Left lobe of liver (tissue), 2 donors: ENCODE results near the gene SH2B2. TPM values are rescaled to one million over a fixed set of nuclear protein-coding genes. Genes with fewer than 3 reads are reported as not detected.
A peak's percentile ranks its signal among the peaks of the same experiment; 100 is the strongest.
"Not testable (repeated sequence)": the region's sequence is repeated elsewhere in the genome, so short reads cannot be mapped to it uniquely, and the experiment has no call there.

ENCODE experiments used
- ATAC-seq: fragments of 200-7000 bp; cut with Tn5 transposase; one replicate; pipeline ENCODE4 v1.9.1; 2020; ENCODE audit warnings: mild to moderate bottlenecking, moderate library complexity
- DNase-seq: peaks from one replicate; pipeline ENCODE4 v3.0.0-alpha.2; 2020; ENCODE audit warnings: low spot score
- total RNA-seq: library from RNA; stranded (reverse); gene quantifications from one replicate; pipeline ENCODE4 v1.2.1, GENCODE V29; 2021
- donor health status: DM: no; HTN: no; CAD: no; lungs with moderate emphysema.
- donor health status: DM: no; HTN: yes; CAD: no.

SH2B2 gene
- total RNA-seq, 1 donor from 2014 or later, result 3.0 TPM

DNA sequence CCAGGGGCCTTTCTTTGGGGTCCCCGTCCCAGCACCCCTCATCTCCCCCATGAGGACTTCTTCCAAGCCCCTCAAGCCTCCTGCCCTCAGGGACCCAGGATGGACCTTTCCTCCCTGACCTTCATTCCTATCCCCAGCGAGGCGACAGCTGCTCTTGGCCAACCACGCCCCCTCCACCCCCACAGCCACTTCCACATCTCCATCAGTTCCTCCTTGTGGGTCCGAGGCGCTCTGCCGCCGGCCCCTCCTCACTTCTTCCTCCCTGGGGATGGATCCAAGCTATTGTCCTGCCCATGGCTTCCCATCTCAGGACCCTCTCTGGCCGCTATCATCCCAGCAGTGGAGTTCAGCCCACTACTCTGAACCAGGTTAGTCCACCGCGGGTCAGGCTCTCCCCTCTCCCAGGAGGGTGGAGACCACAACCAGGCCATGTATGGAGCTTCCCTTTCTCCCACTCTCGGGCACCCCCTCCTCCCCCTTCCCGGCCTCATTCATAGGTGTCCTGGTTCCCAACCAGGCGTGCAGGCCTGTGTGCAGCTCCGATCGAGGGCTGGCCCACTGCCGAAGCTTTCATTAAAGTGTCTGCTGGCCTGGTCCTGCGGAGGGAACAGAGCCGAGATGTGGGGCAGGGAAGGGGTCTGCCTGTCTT lies 1.7 kb upstream of the SH2B2 start:
- ATAC-seq, result no peak
- peak; percentile 54 for DNase-seq

DNA sequence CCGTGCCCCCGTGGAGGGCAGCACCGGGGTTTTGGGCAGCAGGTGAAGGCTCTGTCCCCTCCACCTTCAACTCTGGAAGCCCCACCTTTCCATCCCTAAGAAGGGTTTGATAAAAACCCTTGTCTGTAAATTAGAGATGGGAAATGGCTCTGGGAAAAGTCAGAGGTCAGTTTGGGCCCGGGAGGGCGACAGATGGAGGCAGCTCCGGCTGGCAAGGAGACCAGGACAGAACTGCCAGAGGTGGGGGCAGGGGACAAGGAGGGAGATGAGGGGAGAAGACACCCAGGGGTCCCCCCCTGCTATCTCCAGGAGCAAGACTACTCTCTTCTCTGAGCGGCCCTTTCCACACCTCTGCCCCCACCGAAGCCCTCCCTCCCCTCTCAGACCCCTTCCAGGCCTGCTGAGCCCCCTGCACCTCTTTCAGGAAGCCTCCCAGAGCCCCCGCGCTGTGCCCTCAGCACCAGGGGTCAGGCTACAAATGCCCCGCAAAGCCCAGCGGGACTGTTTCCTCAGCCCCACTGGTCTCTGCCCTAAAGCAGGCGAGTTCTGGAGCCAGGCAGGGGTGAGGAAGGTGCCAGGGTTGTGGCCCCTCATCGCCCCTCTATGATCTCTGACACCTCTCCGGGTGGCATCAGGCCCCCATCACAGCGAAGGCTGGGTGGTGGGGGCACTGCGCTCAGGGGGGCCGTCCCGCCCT lies 980 bp upstream of the SH2B2 start:
- ATAC-seq (no peak), DNase-seq (no peak)

DNA sequence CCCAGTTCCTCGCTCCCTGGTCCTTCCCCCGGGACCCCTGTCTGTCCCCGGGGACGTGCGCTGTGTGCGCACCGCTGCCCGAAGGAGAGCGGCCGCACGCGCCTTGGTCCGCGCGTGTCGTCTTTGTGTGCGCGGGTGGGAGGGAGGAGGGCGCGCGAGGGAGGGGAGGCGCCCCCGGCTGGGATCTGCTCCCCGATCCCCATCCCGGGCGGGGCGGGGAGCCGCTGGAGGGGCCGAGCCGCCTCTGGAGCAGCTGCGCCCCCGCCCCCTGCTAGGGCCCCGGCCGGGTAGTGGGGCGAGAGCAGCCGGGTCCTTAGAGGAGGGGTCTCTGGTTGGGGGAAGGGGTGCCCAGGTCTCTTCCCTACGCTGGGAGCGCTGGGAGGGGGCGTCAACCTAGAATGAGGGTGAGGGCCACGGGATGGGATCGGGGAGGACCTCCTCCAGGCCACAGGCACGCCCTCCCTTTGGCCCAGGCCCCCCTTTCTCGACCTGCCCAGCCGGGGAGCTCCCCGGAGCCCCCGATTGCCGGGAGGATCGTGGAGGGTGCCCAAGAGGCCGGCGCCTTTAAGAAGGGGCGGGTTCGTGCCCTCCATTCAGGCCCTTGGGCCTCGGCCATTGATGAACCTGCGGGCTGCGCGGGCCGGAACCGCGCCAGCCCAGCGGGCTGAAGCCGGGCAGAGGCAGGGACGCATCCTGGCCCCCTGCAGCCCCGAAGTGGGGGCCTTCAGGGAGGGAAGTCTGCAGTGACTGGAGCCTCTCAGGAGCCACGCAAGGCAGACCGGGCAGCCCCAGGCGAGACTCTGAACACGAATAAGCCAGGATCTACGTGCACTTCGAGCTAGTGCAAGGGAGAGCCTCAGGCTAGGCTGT lies 678 bp downstream of the SH2B2 start:
- DNase-seq, result peak; percentile 66
- peak; percentile 76 for ATAC-seq

DNA sequence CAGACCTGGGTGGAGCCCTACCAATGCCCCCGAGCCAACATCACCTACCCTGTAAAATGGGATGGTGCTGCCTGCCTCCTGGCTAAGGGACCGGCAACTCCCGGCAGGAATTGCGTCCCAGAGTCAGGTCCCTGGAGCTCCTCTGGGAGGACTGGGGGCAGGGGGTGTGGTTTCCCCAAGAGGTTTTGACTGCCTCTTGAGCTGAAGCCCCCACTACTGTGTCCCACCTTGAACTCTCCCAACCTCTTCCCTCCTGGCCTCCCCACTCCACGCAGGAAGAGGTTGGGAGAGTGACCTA lies 1.3 kb downstream of the SH2B2 start:
- no peak for DNase-seq
- no peak for ATAC-seq

DNA sequence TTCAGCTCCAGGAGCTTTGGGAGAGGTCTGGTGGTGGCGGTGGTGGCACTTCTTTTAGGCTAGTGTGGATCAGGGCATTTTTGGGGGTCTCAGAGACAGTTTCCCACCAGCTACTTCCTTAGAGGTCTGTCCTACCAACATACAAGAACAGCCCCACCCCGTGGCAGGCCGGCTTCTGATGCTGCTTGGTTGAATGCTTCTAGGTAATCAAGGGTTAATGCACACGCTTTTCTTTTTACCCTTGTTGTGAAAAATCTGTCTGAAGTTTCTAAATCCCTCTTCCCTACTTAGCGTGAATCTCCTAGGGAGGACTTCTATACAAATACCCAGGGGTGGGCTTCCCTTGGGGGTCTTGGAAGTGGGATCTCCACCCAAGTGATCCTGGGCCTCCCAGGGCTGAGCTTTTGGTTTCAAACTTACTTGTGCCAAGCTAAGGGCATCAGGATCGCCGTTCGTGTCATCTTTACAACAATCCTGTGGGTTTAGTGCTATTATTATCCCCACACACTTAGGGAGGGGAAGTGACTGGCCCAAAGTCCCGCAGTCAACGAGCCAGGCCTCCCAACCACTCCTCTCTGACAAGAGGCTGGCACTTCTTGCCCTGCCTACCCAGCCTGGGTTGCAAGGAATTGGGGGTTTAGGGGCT lies 1.7 kb downstream of the SH2B2 start:
- DNase-seq (no peak), ATAC-seq (no peak)

DNA sequence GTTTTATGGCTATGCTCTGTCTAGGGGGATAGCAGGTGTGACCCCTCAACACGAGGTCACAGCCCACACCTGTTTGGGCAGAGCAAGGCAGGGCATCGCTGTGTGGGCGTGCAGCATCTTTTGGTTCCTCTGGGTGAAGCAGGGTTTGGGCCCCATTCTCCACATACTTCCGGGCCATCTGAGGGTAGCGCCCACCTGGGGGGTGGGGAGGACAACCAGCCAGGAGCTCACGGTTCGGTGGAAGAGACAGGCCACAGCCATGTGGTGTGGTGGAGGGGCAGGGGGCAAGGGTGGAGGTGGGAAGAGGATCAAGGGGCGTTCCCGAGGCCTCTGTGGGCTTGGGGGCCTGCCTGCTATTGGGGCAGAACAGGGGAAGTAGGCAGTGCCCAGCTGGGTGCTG lies 2.4 kb downstream of the SH2B2 start:
- no peak for DNase-seq
- no peak for ATAC-seq

DNA sequence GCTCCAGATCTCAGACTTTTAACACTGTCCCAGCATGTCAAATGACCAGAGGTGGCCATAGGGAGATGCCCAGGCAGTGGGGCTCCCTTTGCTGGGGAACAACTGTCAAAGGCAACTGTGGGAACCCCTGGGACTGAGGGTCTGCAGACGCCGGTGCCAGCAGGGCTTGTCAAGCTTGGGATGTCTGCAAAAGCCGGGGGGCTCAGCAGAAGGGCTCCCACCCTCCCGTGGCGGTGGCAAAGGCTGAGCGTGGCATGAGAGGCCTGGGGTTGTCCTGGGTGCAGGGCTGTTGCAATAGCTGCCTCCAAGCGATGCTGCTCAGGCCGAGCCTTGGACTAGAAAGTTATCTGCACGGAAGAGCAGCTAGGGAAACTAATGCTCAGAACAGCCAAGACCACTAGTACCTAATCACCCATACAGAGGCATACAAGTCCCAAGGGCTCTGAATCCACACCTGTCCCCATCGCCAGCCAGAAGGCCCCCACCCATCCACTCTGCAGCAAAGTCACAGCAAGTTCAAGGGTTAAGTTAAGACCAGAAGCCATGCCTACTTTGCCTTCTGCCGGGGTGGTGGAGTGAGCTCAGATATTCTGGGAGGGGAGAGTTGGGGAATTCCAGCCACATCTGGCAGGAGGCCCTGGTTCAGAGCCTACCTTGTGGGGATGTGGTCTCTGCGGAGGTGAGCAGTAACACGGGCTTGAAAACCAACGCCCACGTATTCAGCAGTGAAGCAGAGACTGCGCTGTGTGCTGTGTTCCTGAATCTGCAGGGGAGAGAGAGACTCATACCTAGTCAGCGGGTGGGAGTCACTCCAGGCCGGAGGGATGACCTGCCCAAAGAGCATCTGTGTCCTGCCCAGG lies 4.6 kb downstream of the SH2B2 start:
- DNase-seq (no peak), ATAC-seq (no peak)

DNA sequence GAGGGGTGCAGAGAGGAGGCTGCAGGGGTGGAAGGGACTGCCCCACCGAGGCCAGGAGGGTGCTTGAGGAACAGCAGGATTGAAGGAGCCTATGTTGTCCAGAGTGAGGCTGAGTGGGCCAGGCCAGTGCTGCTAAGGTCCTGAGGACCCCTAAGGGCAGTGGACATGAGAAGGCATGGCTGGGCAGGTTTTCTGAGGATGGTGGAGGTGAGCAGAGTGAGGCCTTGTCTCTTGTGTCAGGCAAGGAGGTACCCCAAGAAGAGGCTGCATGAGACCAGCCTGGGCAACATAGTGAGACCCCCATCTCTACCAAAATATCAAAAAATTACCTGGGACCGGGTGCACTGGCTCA lies 5.2 kb downstream of the SH2B2 start:
- ATAC-seq, result no peak

DNA sequence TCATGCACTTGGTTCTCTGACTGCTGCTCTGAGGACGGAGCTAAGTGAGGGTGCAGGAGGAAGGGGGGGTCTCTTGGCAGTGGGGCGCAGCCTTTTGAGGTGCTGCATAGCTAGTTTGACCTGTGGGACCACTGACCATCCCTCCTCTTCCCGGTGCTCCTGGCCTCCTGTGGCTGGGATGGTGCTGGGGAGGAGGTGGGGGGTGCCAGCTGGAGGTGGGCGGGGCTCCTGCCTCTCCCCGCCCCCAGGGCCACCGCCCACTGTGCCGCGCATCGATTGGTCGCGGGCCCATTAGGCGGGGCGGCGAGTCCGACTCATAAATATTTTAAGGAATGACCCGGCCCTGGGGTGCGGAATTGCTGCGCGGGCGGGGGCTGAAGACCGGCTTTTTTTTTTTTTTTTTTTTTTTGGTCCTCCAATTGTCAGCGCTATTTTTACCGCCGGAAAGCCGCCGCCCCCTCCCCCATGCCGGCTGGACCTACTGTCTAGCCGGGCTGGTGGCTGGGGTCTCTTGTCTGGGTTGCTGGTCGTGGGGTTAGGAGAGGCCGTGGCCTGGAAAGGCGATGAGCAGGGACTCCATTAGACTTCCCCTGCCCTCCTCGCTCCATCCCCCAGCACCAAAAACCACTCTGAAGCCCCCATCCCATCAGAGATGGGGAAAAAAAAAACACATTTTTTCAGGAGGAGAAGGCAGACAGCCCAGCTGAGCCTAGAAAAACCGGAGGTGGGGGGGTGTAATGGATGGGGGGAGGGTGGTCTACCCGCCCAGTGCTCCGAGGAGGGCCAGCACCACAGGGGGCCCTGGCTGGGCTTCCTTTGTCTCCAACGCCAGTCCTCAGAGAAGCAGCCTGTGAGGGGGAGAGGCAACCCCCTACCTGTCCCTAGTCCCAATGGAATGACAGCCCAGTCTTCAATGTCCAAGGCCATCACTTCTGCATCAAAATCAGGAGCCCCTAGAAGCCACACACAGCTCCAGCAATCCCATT lies 6.4 kb downstream of the SH2B2 start:
- DNase-seq, result no peak

More for the DNA sequence above, 5.2 kb downstream of the SH2B2 start:
- no peak for DNase-seq

DNA sequence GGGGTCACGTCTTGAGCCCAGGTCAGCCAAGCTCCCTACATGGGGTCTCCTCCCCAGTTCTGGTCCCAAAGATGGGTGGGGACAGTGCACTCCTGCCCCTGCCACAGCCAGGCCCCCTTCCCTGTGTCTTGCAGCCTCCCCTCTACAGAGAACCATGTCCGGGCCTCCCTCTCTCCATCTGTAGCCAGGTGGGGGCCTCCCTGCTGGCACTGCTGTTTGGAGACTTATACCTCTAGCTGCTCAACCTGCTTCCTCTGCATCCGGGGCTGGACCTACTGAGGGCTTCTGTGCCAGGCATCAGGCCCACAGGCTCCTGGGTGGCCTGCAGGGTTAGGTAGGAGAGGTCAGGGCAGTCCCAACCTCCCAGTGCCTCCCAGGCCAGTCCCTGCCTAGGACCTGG lies 7.9 kb downstream of the SH2B2 start:
- no peak for DNase-seq
- no peak for ATAC-seq

More for the DNA sequence above, 6.4 kb downstream of the SH2B2 start:
- ATAC-seq, result no peak

DNA sequence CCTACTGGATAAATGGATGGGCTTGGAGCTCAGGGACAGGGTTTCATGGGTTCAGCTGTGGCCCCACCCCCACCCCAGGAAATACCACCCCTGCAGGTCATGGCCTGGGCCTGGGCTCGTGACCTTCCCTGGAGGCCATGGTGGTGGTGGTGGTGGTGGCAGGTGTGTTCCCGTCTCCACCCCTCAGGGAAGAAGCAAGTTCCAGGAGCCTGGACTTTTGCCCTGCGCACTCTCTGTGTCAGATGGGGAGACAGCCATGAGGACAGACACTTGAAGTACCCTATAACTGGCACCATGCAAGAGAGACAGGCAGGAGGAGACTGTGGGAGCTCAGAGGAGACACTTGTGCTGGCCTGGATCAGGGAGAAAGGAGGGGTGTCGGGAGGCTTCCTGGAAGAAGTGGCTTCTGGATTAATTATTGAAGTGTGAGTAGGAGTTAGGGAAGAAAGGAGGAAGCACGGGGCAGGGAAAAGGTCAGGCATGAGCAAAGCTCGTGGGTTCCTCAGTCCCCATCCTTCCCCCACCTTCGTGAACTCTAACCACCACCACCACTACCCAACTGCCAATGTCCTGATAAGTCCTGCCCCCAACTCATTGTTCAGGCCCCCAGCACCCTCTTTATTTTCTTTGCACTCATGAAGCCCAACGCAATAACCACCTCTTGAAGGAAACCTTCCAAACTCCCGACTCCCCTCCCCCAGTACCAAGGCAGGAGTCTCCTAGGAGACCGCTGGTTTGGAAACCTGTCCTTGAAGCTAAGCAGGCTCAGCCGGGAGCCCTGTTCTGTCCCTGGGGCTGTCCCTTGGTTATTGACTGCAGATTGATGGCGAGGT lies 8.9 kb downstream of the SH2B2 start:
- DNase-seq, result no peak

DNA sequence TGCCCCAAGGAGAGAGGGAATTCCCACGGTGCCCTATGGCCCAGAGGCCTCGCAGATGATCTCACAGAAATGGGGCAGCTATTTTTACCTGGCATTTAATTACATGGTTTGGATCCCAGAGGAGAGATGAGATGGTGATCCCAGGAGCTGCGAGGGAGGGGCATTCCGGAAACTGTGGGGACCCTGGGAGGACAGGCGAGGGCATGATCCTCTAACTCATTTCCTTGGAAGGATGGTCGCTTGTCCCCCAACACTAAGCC lies 9.4 kb downstream of the SH2B2 start:
- no peak for DNase-seq

More for the DNA sequence above, 8.9 kb downstream of the SH2B2 start:
- ATAC-seq, result no peak

DNA sequence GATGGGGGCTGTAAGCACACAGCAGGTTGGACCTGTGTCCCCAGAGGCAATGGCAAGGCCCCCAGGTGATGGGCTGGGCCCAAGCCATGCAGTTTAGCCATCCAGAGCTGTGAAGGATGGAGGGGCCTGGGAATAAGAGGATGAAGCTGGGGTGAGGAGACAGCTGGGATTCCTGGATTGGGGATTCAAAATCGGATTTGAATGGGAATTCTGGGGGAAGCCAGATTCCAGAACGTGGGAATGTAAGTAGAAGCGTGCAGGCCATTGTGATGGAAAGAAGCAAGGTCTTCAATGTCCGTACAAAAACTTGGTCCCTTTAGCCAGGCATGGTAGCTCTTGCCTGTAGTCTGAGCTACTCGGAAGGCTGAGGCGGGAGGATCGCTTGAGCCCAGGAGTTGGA lies 9.8 kb downstream of the SH2B2 start:
- no peak for ATAC-seq

More for the DNA sequence above, 9.4 kb downstream of the SH2B2 start:
- ATAC-seq, result no peak

DNA sequence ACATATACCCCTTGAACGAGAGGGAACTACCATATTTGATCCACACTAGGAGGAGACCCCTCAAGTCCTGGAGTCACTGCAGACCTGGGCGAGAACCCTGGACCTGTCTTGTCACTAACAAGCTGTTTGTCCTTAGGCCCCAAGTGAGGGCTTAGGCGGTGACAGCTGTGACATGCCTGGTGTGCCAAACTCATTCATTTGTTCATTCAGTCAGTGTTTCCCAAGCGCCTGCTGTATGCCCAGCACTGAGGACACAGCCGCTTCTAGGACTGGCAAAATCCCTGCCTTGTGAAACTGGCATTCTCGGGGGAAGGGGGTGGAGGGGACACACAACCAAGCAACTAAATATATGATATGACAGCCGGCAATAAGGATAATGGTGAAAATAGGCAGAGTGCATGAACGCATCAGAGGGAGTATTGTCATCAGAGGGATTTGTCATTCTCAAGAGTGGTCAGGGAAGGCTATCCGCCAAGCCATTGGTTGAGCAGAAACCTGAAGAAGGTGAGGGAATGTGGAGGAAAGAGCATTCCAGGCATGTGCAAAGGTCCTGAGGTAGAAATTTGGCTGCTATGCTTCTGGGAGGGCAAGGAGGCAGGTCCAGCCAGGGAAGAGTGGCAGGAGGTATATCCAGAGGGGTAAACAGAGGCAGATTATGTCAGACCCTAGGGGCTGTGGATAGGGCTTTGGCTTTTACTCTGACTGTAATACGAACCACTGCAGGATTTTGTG lies 11.0 kb downstream of the SH2B2 start:
- DNase-seq (no peak), ATAC-seq (no peak)

More for the DNA sequence above, 9.8 kb downstream of the SH2B2 start:
- no peak for DNase-seq

DNA sequence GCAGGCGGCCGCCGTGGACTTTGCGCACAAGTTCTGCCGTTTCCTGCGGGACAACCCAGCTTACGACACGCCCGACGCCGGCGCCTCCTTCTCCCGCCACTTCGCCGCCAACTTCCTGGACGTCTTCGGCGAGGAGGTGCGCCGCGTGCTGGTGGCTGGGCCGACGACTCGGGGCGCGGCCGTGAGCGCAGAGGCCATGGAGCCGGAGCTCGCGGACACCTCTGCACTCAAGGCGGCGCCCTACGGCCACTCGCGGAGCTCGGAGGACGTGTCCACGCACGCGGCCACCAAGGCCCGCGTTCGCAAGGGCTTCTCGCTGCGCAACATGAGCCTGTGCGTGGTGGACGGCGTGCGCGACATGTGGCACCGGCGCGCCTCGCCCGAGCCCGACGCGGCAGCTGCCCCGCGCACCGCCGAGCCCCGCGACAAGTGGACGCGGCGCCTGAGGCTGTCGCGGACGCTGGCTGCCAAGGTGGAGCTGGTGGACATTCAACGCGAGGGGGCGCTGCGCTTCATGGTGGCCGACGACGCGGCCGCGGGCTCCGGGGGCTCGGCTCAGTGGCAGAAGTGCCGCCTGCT lies 14.1 kb downstream of the SH2B2 start:
- DNase-seq (no peak), ATAC-seq (no peak)

DNA sequence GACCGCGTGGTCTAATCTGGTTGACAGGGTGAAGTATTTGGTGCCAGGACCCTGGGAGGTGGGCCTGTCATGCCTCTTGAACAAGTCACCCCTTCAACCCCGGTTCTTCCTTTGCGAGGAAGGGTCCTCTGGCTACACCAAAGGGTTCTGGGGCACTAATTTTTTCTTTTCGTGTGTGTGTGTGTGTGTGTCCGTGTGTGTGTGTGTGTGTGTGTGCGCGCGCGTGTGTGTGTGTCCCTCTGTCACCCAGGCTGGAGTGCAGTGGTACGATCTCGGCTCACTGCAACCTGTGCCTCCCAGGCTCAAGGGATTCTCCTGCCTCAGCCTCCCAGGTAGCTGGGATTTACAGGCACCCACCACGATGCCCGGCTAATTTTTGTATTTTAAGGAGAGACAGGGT lies 14.7 kb downstream of the SH2B2 start:
- ATAC-seq, DNase-seq: not testable (repeated sequence)

DNA sequence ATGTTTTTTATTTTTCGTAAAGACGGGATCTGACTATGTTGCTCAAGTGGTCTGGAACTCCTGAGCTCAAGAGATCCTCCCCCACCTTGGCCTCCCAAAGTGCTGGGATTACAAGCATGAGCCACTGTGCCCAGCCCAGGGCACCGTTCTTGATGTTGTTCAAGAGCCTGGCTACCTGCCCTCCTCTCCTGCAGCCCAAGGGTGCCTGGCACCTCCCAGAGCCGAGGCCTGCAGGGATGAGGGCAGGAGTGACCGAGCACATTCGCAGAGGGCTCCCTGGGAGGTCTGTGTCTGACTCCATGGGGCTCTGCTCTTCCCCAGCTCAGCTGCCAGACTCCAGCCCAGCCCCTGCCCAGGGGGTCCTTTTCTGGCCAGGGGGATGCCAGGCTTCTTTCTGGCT lies 15.4 kb downstream of the SH2B2 start:
- DNase-seq, result no peak
- no peak for ATAC-seq
